NT2/D1 (cell line): ENCODE data around the gene GPN2.

ENCODE experiments used
- SUZ12 ChIP-seq: IDR thresholded peaks from 2 replicates; pipeline ENCODE4 v1.6.1; 2011; ENCODE audit not compliant: insufficient read length, insufficient read depth; ENCODE audit errors: extremely low read depth
- YY1 ChIP-seq: IDR thresholded peaks from 2 replicates; pipeline ENCODE4 v1.6.1; 2011; ENCODE audit not compliant: insufficient read length, insufficient read depth
- ZNF274 ChIP-seq: IDR thresholded peaks from 2 replicates; pipeline ENCODE4 v1.6.1; 2011; ENCODE audit warnings: mild to moderate bottlenecking, low read depth, low read length

DNA sequence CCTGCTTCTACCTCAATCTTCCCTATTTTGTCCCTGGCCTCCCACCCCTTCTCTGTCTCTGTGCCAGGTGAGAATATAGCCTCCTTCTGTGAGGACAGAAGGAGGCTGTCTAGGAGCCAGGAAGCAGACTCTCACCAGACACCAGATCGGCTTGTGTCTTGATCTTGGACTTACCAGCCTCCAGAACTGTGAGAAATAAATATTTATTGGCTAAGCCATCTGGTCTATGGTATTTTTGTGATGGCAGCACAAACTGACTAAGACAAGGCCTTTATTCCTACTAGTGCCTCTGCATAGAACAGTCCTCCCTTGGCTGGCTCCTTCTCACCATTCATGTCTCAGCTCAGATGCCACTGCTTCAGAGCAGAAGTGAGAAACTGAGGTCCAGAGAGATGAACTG lies 1.9 kb downstream of the GPN2 start:
- TF ChIP-seq SUZ12 (no peak), ZNF274 (no peak), YY1 (no peak)
